ENCODE data around the gene GFRA1. TPM values are rescaled to one million over a fixed set of nuclear protein-coding genes. Genes with fewer than 3 reads are reported as not detected.

Gene GFRA1
- total and polyA plus RNA-seq, 11 donors, result 0.76 to 18.6 (median 1.4) TPM

DNA sequence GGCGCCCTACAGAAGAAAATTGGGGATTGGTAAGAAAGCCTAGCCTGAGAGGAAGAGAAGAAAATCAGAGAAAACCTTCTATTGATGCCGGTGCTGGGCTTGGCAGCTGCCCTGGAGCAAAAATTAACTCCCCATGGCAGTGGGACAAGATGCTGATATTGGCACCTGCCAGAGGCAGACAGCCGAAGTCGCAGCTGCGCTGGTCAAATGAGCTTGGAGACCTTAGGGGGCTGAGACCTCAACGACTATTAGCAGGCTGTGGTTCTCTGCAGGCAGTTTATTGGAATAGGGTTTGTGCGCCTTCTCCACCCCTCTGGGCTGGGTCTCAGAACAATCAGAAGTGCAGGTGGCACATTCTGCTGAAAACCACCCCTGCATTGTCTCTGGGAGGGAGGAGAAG is 213.7 kb downstream of the GFRA1 start:
- H3K27me3 ChIP-seq, result peaks cover 0 to 4% (median 0%) of the 10 kb centered on the region in 9 donors
- H3K4me3 ChIP-seq, result no peak overlapping the region
- no peaks in the 10 kb centered on the region for H3K9me3 ChIP-seq
- WGBS, 4 donors, result 88 to 92% (median 90%) methylated on average over 7 of the region's 7 CpGs
- H3K4me1 ChIP-seq, result no peaks in the 10 kb centered on the region
- no peak for TF ChIP-seq POLR2A (IDR thresholded peaks at IDR 0.05)
- TF ChIP-seq, protein P1, sequence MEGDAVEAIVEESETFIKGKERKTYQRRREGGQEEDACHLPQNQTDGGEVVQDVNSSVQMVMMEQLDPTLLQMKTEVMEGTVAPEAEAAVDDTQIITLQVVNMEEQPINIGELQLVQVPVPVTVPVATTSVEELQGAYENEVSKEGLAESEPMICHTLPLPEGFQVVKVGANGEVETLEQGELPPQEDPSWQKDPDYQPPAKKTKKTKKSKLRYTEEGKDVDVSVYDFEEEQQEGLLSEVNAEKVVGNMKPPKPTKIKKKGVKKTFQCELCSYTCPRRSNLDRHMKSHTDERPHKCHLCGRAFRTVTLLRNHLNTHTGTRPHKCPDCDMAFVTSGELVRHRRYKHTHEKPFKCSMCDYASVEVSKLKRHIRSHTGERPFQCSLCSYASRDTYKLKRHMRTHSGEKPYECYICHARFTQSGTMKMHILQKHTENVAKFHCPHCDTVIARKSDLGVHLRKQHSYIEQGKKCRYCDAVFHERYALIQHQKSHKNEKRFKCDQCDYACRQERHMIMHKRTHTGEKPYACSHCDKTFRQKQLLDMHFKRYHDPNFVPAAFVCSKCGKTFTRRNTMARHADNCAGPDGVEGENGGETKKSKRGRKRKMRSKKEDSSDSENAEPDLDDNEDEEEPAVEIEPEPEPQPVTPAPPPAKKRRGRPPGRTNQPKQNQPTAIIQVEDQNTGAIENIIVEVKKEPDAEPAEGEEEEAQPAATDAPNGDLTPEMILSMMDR (IDR thresholded peaks at IDR 0.05), result no peak
- no peak for DNase-seq
- H3K36me3 ChIP-seq, result no peaks in the 10 kb centered on the region
- H3K27ac ChIP-seq, result no peak overlapping the region
- ATAC-seq, result no peak
- intact Hi-C loops (cut with DNase I), result no loop called here

DNA sequence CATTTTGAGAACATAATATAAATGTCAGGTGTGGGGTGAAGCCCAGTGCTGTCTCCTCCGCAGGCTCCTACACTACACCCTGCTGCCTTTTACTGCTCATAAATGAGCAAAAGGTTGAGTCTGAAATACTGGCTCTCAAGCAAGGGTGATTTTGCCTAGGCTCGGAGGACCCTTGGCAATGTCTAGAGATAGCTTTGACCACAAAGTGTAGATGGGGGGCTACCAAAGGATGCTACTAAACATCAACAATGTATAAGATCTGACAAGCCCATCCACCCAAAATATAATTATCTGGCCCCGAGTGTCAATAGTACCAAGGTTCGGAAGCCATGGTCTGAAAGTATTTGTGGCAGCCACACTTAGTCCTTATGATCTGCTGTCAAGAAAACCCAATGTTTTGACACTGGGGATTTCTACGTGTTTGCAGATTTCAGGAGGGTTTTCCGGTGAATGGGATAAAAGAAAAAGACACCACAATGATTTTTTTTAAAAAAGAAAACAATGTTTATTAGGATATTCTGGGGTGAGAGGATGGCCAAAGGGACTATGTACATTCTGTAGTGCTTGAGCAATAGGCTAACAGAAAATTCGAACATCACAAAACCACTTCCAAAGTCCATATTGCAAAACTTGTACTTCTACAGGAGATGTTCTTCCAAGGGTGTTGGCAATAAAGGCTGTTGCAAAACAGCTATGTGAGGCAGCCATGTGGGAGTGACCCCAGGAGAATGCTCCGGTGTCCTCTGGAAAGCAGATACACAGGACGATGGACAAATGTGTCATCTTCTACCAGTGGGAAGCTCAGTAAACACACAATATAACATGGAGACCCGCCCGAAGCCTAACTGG is 216.3 kb downstream of the GFRA1 start:
- H3K27me3 ChIP-seq, result peaks cover 0 to 4% (median 0%) of the 10 kb centered on the region in 9 donors
- no peaks in the 10 kb centered on the region for H3K4me1 ChIP-seq
- no peak for DNase-seq
- intact Hi-C loops (cut with DNase I), result no loop called here
- no peak overlapping the region for H3K4me3 ChIP-seq
- 85 to 91% (median 89%) methylated on average over 11 of the region's 11 CpGs for WGBS, 4 donors
- no peak for ATAC-seq
- H3K36me3 ChIP-seq, result no peaks in the 10 kb centered on the region
- H3K9me3 ChIP-seq, result no peaks in the 10 kb centered on the region
- TF ChIP-seq, protein P1 (IDR thresholded peaks at IDR 0.05), result no peak
- TF ChIP-seq POLR2A (IDR thresholded peaks at IDR 0.05), result no peak
- no peak overlapping the region for H3K27ac ChIP-seq

DNA sequence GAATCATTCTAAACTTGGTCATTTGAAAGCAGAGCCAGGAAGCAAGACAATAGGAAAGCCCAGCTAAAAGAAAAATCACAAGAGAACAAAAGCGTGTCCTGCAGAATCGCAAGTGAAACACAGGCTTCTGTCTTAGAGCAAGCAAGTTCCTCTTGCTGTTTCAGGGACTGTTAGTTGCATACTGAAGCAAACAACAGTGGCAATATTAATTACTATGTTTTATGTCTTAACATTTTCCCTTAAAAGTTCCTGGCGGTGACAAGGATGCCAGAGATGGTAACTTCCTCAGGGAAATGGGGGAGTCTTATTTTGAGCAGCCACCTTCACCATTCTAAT is 217.1 kb downstream of the GFRA1 start:
- Histone ChIP-seq H3K36me3 (no peaks in the 10 kb centered on the region), H3K9me3 (no peaks in the 10 kb centered on the region), H3K4me3 (no peak overlapping the region), H3K4me1 (no peaks in the 10 kb centered on the region), H3K27ac (no peak overlapping the region), H3K27me3 (peaks cover 0 to 4% (median 0%) of the 10 kb centered on the region in 9 donors)
- TF ChIP-seq POLR2A (IDR thresholded peaks at IDR 0.05), result no peak
- TF ChIP-seq, protein P1 (IDR thresholded peaks at IDR 0.05), result no peak
- intact Hi-C loops (cut with DNase I), result no loop called here
- ATAC-seq, result no peak
- WGBS, 4 donors, result 65 to 75% (median 71%) methylated on average over 3 of the region's 3 CpGs
- DNase-seq, result no peak

DNA sequence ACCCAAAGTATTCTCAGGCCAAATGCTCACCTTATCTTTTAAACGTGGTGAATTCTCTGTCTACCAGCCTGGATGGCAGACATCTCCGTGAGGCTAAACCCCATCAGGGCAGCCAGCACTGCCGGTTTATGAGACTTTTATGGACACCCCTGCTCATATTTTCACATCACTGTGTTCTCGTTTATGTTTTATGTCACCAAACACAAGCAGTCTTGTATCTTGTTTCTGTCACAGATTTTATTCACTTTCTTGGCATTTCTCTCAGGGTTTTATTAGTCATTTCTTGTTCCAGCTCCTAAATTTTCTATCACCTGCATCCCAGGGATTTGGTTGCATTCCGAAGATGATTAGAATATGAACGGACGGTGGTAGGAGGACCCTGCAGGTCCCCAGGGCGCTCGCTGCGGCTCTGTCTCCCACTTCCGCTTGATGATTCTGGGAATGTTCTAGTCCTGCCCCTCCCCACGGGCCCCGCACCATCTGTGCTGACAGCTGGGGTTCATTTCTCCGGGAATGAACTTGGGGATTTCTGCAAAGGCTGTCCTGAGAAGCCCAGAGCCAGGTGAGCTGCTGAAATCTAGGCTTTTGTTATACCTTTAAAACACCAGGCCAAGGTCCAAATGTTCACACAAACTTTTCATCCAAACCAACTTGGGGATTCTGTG is 217.6 kb downstream of the GFRA1 start:
- Histone ChIP-seq H3K4me1 (no peaks in the 10 kb centered on the region), H3K27me3 (peaks cover 0 to 4% (median 0%) of the 10 kb centered on the region in 9 donors), H3K9me3 (no peaks in the 10 kb centered on the region), H3K36me3 (no peaks in the 10 kb centered on the region), H3K4me3 (no peak overlapping the region), H3K27ac (no peak overlapping the region)
- ATAC-seq (no peak), DNase-seq (no peak)
- WGBS, 4 donors, result 58 to 74% (median 67%) methylated on average over 14 of the region's 14 CpGs
- TF ChIP-seq, protein P1 (IDR thresholded peaks at IDR 0.05), result no peak
- TF ChIP-seq POLR2A (IDR thresholded peaks at IDR 0.05), result no peak
- intact Hi-C loops (cut with DNase I), result no loop called here
